HT1080 (cell line): ENCODE measurements around the gene CCR5. TPM values are rescaled to one million over a fixed set of nuclear protein-coding genes. Genes with fewer than 3 reads are reported as not detected.

Source experiments
- DNase-seq: peaks from one replicate; pipeline ENCODE4 v3.0.0-alpha.2; 2015; ENCODE audit warnings: low read depth
- total RNA-seq: library from RNA; depleted of rRNA; stranded (reverse); fragments of >200 nt; shearing (Covaris generic); gene quantifications from 2 replicates; pipeline ENCODE4 v1.2.3, GENCODE V29; 2014

The CCR5 gene
- total RNA-seq, 1 experiment from 2014 or later = not detected

- no peak for DNase-seq
Observed at GRCh38 chr3:46358466-46358865, 12.3 kb upstream of the CCR5 start.

- DNase-seq = no peak
Observed at GRCh38 chr3:46359733-46360493, 10.8 kb upstream of the CCR5 start.

- DNase-seq = no peak
Observed at GRCh38 chr3:46360907-46361306, 9.8 kb upstream of the CCR5 start.

DNA sequence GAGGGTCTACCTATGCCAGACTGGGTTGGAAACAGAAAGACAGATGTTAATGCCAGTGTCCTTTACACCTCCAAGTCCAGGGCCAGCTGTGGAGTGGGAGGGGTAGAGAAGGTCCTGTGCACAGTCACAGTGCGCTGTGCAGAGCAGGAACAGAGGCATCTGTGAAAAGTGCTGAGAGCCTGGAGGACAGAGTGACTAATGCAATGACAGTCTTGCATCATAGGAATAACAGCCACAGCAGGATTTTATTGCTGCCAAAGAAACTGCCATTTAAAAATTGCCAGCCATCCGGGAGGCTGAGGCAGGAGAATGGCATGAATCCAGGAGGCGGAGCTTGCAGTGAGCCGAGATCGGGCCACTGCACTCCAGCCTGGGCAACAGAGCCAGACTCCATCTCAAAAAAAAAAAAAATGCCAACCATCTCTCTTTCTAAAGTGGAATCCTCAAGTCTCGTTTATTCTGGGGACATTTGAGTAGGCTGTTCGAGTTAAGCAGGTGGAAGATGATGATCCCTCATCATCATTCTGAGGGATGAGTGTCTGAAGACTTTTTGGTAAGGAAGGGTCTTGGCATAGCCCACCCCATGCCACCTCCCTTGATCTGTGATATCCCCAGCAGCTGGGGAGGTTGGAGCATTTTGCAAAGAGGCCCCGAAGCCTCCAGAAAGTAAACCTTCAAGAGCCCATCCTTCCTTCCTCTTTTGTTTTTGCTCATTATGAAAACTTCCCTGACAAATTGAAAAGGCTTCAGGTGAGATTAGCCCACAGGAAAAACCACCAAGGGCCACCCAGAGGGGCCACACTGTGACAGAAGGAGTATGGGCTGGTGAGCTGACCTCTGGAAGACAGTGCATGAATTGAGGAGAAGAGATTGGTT lies 9.1 kb upstream of the CCR5 start:
- peak; percentile 70 for DNase-seq

DNA sequence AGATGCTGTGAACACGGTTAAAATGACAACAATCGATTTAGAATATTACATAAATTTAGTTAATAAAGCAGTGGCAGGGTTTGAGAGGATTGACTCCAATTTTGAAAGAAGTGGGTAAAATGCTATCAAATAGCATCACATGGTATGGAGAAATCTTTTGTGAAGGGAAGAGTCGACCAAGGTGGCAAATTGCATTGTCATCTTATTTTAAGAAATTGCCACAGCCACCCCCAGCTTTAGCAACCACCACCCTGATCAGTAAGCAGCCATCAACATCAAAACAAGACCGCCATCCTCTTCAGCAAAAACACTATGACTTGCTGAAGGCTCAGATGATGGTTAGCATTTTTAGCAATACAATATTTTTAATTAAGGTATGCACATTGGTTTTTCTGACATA lies 5.7 kb upstream of the CCR5 start:
- DNase-seq = no peak

- no peak for DNase-seq
Observed at GRCh38 chr3:46365737-46366524, 4.8 kb upstream of the CCR5 start.

GRCh38 chr3:46367811-46368210 lies 2.9 kb upstream of the CCR5 start:
- no peak for DNase-seq

DNA sequence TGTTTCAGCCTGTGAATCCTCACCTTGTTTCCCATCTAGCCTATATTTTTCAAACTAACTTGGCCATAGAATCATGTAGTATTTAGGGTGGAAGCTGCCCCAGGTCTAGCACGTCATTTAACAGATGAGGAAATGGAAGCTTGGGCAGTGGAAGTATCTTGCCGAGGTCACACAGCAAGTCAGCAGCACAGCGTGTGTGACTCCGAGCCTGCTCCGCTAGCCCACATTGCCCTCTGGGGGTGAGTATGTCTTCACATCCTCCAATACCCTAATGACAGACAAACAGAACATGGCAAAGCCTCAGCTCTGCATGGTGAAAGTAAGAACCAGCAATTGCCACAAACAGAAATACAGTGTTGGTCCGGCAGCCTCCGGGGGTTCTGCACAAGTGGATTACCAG lies 2.2 kb upstream of the CCR5 start:
- DNase-seq = peak; percentile 42

GRCh38 chr3:46369151-46369550 lies 1.6 kb upstream of the CCR5 start:
- DNase-seq = no peak

GRCh38 chr3:46369675-46370132 lies 1.0 kb upstream of the CCR5 start:
- no peak for DNase-seq

DNA sequence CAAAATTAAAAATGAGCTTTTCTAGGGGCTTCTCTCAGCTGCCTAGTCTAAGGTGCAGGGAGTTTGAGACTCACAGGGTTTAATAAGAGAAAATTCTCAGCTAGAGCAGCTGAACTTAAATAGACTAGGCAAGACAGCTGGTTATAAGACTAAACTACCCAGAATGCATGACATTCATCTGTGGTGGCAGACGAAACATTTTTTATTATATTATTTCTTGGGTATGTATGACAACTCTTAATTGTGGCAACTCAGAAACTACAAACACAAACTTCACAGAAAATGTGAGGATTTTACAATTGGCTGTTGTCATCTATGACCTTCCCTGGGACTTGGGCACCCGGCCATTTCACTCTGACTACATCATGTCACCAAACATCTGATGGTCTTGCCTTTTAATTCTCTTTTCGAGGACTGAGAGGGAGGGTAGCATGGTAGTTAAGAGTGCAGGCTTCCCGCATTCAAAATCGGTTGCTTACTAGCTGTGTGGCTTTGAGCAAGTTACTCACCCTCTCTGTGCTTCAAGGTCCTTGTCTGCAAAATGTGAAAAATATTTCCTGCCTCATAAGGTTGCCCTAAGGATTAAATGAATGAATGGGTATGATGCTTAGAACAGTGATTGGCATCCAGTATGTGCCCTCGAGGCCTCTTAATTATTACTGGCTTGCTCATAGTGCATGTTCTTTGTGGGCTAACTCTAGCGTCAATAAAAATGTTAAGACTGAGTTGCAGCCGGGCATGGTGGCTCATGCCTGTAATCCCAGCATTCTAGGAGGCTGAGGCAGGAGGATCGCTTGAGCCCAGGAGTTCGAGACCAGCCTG lies 984 bp downstream of the CCR5 start:
- DNase-seq = no peak

DNA sequence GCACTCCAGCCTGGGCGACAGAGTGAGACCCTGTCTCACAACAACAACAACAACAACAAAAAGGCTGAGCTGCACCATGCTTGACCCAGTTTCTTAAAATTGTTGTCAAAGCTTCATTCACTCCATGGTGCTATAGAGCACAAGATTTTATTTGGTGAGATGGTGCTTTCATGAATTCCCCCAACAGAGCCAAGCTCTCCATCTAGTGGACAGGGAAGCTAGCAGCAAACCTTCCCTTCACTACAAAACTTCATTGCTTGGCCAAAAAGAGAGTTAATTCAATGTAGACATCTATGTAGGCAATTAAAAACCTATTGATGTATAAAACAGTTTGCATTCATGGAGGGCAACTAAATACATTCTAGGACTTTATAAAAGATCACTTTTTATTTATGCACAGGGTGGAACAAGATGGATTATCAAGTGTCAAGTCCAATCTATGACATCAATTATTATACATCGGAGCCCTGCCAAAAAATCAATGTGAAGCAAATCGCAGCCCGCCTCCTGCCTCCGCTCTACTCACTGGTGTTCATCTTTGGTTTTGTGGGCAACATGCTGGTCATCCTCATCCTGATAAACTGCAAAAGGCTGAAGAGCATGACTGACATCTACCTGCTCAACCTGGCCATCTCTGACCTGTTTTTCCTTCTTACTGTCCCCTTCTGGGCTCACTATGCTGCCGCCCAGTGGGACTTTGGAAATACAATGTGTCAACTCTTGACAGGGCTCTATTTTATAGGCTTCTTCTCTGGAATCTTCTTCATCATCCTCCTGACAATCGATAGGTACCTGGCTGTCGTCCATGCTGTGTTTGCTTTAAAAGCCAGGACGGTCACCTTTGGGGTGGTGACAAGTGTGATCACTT lies 2.0 kb downstream of the CCR5 start:
- DNase-seq = peak; percentile 32

- DNase-seq = no peak
Observed at GRCh38 chr3:46374755-46375154, 4.0 kb downstream of the CCR5 start.

DNA sequence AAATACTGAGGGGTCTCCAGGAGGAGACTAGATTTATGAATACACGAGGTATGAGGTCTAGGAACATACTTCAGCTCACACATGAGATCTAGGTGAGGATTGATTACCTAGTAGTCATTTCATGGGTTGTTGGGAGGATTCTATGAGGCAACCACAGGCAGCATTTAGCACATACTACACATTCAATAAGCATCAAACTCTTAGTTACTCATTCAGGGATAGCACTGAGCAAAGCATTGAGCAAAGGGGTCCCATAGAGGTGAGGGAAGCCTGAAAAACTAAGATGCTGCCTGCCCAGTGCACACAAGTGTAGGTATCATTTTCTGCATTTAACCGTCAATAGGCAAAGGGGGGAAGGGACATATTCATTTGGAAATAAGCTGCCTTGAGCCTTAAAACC lies 4.5 kb downstream of the CCR5 start:
- no peak for DNase-seq

DNA sequence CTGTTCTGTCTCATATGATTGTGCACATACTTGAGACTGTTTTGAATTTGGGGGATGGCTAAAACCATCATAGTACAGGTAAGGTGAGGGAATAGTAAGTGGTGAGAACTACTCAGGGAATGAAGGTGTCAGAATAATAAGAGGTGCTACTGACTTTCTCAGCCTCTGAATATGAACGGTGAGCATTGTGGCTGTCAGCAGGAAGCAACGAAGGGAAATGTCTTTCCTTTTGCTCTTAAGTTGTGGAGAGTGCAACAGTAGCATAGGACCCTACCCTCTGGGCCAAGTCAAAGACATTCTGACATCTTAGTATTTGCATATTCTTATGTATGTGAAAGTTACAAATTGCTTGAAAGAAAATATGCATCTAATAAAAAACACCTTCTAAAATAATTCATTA lies 5.1 kb downstream of the CCR5 start:
- no peak for DNase-seq

DNA sequence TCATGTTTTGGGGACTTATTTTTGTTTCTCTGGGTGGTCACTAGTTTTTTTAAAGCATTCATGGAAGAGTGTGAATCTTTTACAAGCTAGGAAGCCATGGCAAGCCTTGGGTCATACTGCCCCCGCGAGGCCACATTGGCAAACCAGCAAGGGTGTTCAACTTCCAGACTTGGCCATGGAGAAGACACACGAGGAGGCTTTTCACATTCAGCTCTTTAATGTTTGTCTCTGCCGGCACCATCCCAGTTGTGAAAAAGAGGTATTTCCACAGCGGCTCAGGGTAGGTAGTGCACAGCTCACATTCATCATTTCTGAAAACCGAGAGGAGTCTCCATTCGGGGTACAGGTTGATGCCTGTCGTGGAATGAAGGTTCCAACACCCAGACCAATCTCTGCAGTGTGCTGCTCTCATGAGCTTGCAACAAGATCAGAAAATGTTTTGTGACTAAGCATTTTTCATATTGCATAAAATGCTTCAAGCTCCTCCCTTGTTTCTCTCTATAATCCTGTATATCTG lies 7.7 kb downstream of the CCR5 start:
- DNase-seq = peak; percentile 59

GRCh38 chr3:46380471-46381221 lies 9.9 kb downstream of the CCR5 start:
- no peak for DNase-seq

- no peak for DNase-seq
Observed at GRCh38 chr3:46381625-46382024, 10.9 kb downstream of the CCR5 start.
